GM19351 (cell line): ENCODE results near the gene EPHB1.

Source experiments
- ATAC-seq: cut with Tn5 transposase; IDR thresholded peaks from one replicate; pipeline ENCODE4 v1.9.1; 2021; ENCODE audit warnings: mild to moderate bottlenecking, moderate library complexity; ENCODE audit not compliant: unreplicated experiment

The EPHB1 gene

DNA sequence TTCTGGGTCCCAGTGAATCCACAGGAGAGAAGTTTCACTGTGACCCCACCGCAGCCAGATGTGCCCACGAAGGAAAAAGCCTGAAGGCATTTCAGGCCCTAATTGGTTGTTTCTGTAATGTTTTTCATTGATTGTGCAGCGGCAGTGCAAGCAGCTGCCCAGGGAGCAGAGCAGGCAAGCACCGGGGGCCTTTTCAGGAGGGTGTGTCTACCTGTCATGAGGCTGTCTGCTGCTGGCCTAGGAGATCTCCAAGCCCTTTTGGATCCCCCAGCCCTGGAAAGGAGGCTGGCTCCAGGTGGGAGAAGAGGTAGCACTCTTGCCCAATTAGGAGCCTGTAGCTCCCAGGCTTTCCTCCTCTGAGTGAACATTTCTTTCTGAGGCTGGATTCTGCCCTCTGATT lies 108.8 kb downstream of the EPHB1 start:
- peak; percentile 19 for ATAC-seq

DNA sequence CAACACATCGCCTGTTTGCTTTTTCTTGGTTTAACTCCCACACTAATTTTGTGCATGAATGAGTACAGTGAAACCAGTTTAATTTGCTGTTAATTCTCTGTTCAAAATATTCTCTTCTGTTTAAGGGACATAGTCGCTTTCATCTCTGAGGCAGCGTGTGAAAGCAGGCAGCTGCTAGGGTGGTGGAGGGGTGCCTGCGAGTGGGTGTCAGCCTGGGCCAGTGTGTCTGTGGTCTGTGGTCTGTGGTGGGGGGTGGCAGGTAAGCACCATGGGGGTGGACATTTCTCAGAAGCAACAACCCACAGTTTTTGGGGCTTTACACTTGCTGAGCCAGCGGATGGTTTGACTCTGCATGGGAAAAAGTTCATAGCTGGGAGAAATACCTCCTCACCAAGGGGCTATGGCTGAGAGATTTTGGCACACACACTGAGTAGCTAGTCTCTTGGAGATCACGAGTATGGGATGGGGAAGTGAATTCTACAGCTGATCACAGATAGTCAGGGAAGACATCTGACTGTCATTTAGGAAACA lies 109.2 kb downstream of the EPHB1 start:
- peak; percentile 94 for ATAC-seq

DNA sequence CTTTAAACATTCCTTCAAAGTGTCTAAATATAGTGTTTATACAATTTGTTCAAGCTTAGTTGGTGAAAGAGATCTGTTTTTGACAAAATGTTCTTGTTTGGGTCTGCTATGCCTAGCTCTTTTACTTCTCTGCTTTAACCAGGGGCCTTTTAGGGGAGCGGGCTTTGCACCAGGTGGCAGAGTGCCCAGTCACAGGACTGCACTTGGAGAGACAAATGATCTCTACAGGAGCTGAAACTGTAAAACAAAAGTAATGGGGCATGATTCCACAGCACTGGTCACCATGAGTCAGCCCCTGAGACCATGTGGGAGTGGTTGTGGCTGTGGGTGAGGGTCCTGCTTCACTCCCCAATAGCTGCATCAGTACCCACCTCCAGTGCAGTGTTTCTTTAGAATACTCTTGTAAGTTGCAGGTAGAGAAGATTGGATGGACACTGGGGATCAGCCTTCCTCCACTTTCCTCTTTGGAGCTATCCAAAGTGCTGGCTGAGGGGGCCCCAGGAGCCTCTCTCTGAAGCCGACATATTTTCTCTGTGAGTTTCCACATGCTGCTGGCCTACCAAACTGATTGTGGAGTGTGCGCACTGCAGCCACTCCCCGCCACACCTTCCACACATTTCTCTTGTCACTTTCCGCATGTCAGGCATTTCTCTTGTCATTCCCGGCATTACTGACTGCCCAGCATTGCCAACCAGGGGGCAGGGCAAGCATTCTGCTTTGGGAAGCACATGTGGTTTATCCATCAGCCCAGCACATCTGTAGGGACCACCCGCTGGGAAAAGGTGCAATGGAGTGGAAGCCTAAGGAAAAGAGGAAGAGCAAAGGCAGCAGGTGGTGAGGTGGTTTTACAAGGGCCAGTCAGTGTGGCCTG lies 110.0 kb downstream of the EPHB1 start:
- ATAC-seq: no peak

DNA sequence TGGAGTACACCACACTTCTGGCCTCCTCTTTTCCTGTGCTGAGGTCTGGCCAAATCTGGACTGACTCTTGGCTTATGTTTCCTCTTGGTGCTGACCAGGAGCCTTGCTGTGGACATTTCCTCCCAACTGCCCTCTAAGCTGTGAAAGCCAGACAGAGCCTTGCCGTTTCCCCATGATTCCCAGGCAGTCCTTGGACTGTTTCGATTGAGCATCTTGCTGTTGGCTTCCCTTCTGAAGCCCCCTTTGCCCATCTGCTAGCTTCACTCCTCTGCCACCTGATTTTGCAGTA lies 110.5 kb downstream of the EPHB1 start:
- no peak for ATAC-seq

DNA sequence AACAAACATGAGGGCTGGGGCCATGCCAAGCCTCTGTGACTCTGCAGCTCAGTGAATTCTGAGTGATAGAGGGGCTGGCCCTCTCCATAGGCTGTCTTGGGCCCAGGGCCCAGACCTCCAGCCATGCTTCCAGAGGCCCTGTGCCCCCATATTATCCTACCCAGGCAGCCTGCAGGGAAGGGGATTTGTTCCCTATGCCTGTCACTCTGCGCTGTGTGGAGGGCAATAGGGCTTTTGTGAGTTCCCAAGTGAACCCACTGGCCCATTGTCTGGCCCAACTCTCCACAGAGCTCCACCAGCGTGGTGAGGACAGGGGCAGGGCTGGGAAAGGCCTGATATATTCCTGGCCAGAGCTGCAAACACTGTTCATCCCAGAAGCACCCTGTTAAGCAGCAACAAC lies 113.2 kb downstream of the EPHB1 start:
- no peak for ATAC-seq

DNA sequence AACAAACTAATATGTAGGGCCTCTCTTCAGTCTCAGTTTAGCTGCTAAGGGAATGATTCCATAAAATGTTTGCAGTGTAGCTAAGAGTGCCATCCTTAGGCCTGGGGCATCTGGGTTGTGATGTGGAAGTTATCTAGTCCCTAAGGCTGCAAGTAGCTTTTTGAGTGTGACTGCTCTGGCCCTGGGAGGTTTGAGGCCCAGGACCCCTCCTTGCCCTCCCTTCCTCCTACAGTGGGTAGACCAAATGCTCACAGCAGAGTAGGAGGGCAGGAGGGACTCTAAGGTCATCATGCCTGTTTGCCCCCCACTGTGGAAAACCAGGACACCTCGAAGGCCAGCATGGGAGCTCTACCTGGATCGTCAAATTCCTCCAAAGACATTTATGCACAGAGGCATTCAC lies 115.0 kb downstream of the EPHB1 start:
- ATAC-seq: no peak

DNA sequence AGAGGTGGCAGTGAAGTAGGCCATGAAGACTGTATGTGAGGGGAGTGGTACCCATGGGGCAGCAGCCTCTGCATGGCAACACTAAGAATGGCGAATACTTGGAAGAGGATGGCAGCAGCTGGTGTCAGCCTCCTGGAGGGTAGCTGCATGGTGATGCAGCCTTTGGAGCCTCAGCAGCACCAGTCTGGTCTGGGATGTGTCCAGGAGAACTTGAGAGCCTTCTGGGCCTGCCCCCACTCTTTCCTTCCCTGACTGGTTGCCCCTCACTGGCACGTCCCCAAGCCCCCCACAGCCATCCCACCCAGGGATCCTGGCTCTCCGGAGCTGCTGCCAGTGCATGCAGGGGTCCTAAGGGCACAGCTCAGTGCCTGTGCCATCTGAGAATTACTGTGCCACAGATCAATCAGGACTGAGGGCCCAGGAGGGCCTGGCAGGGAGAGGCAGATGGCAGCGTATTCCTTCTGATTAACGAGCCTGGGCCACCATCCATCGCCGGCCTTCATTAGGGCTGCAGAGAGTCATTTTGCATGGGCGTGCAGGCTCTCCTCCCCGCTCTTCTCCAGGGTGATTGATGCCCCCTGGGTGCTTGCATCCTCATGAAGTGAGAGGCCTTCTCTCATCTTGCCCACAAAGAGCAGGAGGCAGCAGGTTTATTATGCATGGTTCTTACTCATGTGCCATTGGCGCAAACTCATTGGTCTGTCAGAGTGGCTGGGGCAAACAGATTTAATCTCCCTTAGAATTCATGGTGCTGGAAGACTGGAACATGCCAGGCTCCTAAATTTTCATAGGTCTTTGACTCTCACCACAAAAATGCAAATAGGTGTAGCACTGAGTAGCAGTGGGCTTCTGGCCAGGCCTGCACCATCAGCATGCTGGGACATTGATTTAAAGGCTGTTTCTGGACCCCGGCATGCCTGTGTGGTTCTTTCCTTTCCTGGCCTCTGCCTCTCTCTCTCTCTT lies 116.8 kb downstream of the EPHB1 start:
- ATAC-seq: no peak

DNA sequence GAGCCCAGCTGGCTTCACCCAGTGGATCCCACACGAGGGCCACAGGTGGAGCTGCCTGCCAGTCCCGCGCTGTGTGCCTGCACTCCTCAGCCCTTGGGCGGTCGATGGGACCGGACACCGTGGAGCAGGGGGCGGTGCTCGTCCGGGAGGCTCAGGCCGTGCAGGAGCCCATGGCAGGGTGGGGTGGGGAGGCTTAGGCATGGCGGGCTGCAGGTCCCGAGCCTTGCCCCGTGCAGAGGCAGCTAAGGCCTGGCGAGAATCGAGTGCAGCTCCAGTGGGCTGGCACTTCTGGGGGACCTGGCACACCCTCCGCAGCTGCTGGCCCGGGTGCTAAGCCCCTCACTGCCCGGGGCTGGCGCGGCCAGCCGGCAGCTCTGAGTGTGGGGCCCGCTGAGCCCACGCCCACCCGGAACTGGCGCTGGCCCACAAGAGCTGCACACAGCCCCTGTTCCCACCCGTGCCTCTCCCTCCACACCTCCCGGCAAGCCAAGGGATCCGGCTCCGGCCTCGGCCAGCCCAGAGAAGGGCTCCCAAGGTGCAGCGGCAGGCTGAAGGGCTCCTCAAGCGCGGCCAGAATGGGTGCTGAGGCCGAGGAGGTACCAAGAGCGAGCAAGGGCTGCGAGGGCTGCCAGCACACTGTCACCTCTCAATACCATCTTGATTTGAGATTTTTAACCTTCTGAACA lies 121.4 kb downstream of the EPHB1 start:
- ATAC-seq: no peak

DNA sequence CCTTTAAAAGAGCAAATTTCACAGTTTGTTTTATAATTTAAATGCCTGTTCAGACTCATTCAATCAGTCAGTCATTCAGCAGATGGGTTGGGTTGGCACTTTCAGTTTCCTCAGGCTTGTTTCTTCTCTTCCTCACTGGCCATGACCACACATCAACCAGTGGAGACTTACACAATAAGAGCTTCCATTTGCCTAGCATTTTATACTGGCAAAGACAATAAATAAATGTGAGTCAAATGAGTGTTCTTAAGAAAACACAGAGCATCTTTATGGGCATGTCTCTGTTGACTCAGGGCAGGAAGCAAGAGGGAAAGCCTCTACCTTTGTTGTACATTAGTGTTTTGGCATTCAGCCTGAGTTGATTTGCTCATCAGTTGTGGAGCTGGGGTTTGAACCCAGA lies 122.6 kb downstream of the EPHB1 start:
- no peak for ATAC-seq

DNA sequence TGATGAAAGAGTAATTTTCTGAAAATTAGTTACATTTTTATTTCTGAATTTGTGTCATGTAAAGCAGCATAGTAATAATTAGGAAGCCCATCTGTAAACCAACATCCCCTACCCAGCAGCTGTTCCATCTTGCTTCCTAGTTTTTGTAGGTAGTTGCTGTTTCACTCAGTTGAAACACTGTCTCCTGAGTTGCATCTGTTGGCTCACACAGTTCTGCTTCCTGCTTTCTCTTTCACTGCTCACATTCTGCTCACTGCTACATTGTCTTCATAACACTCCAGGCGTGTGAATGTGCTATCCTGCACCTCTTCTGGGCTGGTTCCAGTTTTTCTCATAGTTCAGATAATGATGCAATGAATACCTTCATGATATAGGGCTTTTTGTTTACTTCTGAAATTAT lies 123.4 kb downstream of the EPHB1 start:
- ATAC-seq: peak; percentile 91

DNA sequence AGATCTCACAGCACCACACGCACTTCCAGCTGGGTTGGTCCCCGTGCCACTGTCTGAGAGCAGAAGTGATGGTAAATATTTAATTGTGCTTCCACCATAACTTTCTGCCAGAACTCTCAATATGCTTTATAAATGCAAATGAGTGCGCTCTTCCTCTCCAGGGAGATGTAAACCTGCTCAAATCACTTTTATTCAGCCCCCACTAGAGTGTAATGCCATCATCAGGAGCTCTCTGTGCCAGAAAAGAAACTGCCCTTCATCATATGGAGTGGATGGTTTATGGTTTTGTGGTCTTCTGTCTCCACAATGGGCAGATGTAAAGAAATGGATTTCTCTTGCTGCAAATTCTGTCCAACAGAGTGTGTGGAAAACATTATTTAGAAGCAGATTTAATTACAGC lies 127.0 kb downstream of the EPHB1 start:
- no peak for ATAC-seq

DNA sequence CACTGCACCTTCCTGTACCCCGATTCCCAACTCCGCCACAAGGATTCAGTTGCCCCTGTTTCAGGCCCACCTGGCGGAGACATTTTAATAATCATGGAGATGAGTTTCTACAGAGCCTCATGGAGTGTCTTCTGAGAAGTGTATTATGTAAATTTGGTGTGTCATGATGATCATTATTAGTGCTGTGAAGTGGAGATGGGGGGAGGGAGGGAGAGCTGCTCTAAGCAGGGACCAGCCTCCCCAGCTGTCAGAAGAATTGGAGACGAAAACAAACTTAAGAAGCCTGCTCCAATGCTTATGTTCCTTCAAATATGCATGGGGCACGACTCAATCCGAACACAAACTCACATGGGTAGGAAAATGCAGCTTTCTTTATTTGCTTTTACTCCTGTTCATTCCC lies 127.8 kb downstream of the EPHB1 start:
- ATAC-seq: no peak

DNA sequence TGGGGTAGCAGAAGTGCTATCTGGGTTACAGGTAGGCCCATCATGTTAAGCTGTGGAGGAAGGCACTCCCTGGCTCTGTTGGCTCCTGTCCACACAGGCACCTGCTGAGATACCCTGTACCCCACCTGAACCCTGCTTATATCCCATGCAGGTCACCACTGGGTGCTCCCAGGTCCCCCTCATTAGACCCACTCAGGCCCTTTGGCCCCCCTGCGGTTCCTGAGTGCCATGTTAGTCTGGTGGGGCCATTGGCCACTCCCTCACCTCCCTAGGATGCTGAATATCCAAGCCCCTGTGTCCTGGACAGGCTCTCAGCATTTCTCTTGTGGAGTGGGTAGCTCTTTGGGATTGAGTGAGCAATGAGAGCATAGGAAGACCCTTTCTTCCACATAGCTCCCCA lies 128.2 kb downstream of the EPHB1 start:
- ATAC-seq: no peak

DNA sequence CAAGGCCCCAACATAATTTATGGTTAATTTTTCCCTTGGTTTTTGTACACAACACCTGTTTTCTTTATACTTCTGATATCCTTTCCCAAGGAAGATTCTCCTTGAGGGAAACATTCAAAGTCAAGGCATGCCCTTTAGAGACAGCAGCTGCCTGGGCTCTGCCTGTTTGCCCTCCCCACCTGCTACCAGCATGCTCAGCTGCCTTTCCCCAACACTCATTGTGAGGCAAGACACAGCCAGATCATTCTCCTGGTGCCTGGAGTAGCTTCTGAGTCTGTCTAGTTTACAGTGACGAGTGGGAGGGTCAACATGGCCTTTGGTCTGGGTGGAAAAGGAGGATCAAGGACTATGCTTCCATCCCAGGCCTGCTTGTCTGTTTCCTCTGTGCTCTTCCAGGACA lies 132.5 kb downstream of the EPHB1 start:
- ATAC-seq: no peak

DNA sequence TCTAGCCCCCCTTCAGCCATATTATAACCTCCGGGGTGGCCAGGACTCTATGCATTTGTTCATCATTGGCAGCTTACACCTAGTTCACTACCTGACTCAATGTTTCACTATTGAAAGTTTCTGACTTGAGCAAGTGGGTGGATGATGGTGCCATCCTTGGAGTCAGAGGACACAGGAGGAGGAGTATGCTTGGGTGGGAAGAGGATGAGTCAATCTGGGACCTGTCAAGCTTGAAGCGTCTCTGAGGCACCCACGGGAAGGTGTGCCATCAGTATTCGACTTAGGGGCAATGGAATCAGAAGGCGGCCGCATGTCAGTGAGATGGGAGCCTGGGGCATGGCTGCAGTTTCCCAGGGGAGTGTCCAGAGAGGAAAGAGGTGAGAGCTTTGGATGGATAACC lies 133.3 kb downstream of the EPHB1 start:
- no peak for ATAC-seq

DNA sequence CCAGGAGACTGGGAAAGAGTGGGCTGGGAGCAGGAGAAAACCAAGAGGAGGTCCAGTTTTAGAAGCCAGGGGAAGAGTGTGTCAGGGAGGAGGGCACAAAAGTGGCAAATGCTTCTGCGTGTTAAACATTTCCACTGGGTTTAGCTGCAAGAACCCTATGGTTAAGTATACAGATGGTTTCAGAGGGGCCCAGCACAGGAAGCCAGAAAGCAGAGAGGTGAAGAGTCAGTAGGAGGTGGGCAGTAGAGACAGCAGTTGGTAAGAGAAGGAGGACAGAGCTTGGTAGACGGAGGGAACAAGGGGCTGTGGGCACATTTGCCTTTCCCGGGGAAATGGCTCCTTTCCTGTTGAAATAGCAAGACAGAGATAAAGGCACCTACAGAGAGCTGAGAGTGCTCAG lies 133.8 kb downstream of the EPHB1 start:
- ATAC-seq: no peak

DNA sequence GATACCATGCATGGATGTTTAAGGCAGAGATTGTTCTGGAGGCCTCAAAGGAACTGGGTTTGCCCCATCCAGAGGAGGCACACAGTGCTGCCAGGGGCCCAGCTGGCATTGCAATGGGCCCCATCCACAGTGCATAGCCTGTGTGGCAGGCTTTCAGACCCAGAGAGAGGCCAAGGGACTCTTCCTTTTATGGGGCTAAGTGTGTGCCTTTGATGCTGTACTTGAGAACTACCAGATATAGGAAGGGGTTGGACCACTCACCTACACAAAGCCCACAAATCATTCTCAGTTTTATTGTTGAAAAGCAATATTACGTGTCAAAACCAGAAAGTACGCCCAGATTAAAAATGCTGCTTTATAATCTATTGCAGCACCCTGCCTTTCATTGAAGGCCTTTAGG lies 134.9 kb downstream of the EPHB1 start:
- peak; percentile 81 for ATAC-seq

DNA sequence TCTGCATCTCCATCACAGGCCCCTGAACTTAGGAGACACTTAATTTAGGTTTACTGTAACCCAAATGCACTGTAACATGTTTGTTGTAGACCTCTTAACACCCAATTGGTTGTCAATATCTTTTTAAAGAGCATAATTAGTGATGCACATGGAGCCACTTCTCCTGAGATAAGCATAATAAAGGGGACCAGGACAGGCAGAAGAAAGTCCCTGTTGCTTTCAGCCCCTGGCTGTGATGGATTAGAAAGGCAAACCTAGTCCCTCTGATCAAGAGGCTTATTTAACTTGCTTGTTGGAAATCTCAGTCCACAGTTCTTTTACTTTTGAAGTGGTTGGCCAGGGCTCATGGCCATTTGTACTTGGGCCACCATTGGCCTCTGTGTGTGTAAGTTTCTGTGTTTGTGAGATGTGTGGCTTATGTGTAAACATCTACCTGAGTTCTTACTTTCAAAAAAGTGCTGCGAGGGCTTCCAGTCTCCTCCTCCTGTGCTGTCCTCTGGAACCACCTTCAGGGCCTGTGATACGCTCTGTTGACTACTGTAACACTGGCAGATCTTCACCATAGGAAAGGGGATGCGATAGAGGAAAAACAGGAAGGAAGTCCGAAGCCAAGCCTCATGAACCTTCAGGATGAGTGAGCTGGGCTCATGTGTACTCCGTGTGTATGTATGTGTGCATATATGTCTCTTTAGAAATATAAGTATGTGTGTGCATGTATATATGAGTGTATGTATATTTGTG lies 136.2 kb downstream of the EPHB1 start:
- no peak for ATAC-seq

DNA sequence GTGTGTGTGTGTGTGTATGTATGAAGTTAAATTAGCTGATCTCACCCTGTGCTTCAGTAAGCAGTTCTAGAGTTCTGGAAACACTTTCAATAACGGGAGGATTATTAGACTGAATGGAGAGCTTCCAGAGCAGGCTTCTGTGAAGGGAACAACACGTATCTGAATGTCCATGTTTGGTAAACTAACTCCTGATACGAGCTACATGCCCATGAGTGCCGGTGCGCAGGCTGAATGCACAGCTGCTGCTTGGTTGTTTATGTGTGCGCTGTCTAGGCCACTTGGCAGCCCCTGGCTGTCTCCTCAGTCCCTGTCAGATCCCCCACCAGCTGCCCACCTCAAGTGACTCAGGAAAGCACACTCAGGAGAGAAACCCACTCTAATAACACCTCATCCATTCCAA lies 137.0 kb downstream of the EPHB1 start:
- no peak for ATAC-seq

DNA sequence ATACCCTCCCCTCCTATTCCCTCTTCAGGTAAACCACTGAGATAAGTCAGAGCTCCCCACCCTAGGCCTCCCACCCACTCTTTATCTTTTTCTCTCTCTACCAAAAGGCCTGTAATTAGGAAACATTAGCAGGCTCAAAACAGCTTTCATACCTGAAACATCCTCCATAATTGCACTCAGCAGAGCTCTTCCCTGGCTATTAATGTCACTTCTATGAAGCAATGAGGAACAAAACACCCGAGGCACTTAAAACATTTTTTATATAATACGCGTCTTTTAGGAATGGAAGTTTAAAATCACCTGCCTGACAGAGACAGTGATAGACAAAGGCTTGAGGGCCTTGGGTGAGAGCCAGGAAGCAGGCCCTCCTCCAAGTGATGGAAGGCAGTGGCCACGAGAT lies 138.9 kb downstream of the EPHB1 start:
- no peak for ATAC-seq

DNA sequence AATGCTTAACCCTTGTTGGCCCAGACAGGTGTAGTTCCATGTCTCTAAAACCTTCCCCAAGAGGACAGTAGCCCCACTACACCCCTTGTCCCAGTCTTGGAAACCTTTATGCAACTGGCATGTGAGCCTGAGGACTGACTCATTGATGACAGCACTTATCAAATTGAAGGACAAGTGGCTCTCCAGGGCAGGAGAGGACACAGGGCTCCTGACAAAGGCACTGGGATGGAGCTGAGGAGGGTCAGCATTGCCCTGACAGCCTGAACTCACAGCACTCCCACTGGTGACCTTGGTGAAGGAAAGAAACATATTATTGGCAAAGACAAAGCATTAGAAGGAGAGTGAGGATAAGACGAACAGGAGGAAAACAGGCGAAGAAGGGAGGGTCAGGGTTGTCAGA lies 139.9 kb downstream of the EPHB1 start:
- no peak for ATAC-seq
